Measurements from ENCODE around the gene CENPC.

GRCh38 chr4:67545199-67546003 is at the start of gene CENPC:
- TF ChIP-seq USF2 (IDR thresholded peaks at IDR 0.05; ENCODE audit: low read depth, low read length) (no peak), CTCF (conservative IDR thresholded peaks at IDR 0.05; ENCODE audit: low read depth, low read length) (no peak), POLR2A (IDR thresholded peaks at IDR 0.05; ENCODE audit: low read depth, low read length) (peak; percentile 96), RAD21 (IDR thresholded peaks at IDR 0.05; ENCODE audit: low read length) (no peak), BHLHE40 (IDR thresholded peaks at IDR 0.05; ENCODE audit: low read depth, low read length) (no peak), MAFK (IDR thresholded peaks at IDR 0.05; ENCODE audit: low read depth, low read length) (no peak), CEBPB (IDR thresholded peaks at IDR 0.05; ENCODE audit: low read depth, low read length) (no peak)
